Panc1 (cell line): Measurements from ENCODE around the gene SHISA7.

Experiments used
- POLR2AphosphoS5 ChIP-seq: IDR thresholded peaks from 2 replicates; pipeline ENCODE4 v1.6.1; 2012; ENCODE audit warnings: mild to moderate bottlenecking, low read depth, low read length, moderate library complexity
- TCF7L2 ChIP-seq: IDR thresholded peaks from 2 replicates; pipeline ENCODE4 v1.6.1; 2011; ENCODE audit warnings: mild to moderate bottlenecking, low read depth, low read length, inconsistent platforms
- TF ChIP-seq, protein P1 (sequence below), 2 experiments: IDR thresholded peaks; 2 replicates each; pipeline ENCODE4 v1.6.1; 2011 to 2012; ENCODE audit warnings: low read depth in 2 of 2, control low read depth in 1 of 2, low read length in 1 of 2, mild to moderate bottlenecking in 1 of 2, moderate library complexity in 1 of 2; ENCODE audit not compliant: insufficient read depth in 1 of 2
- TF ChIP-seq, protein P2 (sequence below): fragments of 450-650 bp; IDR thresholded peaks from 2 replicates; pipeline ENCODE4 v1.5.1; 2017; ENCODE audit warnings: mild to moderate bottlenecking

DNA sequence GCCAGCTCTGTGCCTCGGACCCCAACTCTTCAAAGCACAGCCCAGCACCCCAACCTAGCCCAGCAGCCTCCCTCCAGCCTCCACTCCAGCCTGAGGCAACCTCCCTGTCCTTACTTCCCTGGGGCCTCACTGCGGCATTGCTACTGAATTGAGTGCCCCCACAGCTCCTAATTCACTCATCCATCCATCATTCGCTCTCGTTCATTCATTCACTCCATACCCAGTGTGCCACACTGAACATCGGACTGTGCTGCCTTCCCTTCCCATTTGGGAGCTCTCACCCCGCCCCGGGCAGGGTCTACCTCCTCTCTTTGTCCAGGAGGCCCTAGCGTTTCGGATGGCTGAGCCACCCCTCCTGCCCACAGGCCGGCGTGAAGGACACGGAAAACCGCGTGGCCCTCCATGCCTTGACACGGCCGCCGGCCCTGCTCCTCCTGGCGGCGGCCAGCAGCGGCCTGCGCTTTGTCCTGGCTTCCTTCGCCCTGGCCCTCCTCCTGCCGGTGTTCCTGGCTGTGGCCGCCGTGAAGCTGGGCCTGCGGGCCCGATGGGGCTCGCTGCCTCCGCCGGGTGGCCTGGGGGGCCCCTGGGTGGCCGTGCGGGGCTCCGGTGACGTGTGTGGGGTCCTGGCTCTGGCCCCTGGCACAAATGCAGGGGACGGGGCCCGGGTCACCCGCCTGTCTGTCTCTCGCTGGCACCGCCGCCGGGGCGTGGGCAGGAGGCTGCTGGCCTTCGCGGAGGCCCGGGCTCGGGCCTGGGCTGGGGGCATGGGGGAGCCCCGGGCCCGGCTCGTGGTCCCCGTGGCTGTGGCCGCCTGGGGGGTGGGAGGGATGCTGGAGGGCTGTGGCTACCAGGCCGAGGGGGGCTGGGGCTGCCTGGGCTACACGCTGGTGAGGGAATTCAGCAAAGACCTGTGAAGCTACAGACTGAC is 43.2 kb upstream of the SHISA7 start:
- TF ChIP-seq, protein P1, sequence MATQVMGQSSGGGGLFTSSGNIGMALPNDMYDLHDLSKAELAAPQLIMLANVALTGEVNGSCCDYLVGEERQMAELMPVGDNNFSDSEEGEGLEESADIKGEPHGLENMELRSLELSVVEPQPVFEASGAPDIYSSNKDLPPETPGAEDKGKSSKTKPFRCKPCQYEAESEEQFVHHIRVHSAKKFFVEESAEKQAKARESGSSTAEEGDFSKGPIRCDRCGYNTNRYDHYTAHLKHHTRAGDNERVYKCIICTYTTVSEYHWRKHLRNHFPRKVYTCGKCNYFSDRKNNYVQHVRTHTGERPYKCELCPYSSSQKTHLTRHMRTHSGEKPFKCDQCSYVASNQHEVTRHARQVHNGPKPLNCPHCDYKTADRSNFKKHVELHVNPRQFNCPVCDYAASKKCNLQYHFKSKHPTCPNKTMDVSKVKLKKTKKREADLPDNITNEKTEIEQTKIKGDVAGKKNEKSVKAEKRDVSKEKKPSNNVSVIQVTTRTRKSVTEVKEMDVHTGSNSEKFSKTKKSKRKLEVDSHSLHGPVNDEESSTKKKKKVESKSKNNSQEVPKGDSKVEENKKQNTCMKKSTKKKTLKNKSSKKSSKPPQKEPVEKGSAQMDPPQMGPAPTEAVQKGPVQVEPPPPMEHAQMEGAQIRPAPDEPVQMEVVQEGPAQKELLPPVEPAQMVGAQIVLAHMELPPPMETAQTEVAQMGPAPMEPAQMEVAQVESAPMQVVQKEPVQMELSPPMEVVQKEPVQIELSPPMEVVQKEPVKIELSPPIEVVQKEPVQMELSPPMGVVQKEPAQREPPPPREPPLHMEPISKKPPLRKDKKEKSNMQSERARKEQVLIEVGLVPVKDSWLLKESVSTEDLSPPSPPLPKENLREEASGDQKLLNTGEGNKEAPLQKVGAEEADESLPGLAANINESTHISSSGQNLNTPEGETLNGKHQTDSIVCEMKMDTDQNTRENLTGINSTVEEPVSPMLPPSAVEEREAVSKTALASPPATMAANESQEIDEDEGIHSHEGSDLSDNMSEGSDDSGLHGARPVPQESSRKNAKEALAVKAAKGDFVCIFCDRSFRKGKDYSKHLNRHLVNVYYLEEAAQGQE (IDR thresholded peaks at IDR 0.05; ENCODE audit: insufficient read depth in 1 of 2, low read depth in 2 of 2, low read length in 1 of 2) = no peak
- TF ChIP-seq, protein P2, sequence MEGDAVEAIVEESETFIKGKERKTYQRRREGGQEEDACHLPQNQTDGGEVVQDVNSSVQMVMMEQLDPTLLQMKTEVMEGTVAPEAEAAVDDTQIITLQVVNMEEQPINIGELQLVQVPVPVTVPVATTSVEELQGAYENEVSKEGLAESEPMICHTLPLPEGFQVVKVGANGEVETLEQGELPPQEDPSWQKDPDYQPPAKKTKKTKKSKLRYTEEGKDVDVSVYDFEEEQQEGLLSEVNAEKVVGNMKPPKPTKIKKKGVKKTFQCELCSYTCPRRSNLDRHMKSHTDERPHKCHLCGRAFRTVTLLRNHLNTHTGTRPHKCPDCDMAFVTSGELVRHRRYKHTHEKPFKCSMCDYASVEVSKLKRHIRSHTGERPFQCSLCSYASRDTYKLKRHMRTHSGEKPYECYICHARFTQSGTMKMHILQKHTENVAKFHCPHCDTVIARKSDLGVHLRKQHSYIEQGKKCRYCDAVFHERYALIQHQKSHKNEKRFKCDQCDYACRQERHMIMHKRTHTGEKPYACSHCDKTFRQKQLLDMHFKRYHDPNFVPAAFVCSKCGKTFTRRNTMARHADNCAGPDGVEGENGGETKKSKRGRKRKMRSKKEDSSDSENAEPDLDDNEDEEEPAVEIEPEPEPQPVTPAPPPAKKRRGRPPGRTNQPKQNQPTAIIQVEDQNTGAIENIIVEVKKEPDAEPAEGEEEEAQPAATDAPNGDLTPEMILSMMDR = no peak; the same call in 1 of the 2 replicates
- TF ChIP-seq TCF7L2 = no peak
- no peak for TF ChIP-seq POLR2AphosphoS5
